Stomach (tissue), 4 donors: Measurements from ENCODE around the gene CHCHD6.

Experiments used
- CTCF ChIP-seq, 7 experiments: fragments of 450-650 bp in 4 of 7; fragments of 200-600 bp in 3 of 7; sonication (generic) in 3 of 7; IDR thresholded peaks; one replicate each; pipeline ENCODE4 v1.5.1; 2016 to 2019; ENCODE audit warnings: antibody characterized with exemption in 7 of 7, control low read depth in 2 of 7, mild to moderate bottlenecking in 1 of 7
- POLR2A ChIP-seq, 4 donors: fragments of 450-650 bp; IDR thresholded peaks; one replicate each; pipeline ENCODE4 v1.6.1; 2016; ENCODE audit warnings: antibody characterized with exemption in 4 of 4, control low read depth in 2 of 4, mild to moderate bottlenecking in 1 of 4, moderate library complexity in 1 of 4

GRCh38 chr3:126857928-126858327, 153.9 kb downstream of the CHCHD6 start:
- no peak for TF ChIP-seq CTCF (IDR thresholded peaks at IDR 0.05)
- no peak for TF ChIP-seq POLR2A (IDR thresholded peaks at IDR 0.05)
